HUES6 (cell line): Measurements from ENCODE around the gene SH2D4B.

Source experiments
- H3K27ac ChIP-seq: 2 replicates; pipeline ENCODE4 v1.7.0; 2013; ENCODE audit warnings: low read depth, mild to moderate bottlenecking, low read length, inconsistent platforms
- H3K27me3 ChIP-seq: 2 replicates; pipeline ENCODE4 v1.6.1; 2013; ENCODE audit warnings: low read length; ENCODE audit not compliant: control insufficient read depth, insufficient read depth
- H3K36me3 ChIP-seq: 2 replicates; pipeline ENCODE4 v1.6.1; 2013; ENCODE audit warnings: low read length; ENCODE audit not compliant: control insufficient read depth, insufficient read depth
- H3K4me1 ChIP-seq: 2 replicates; pipeline ENCODE4 v1.6.1; 2013; ENCODE audit warnings: low read length; ENCODE audit not compliant: control insufficient read depth, insufficient read depth
- H3K4me3 ChIP-seq: 2 replicates; pipeline ENCODE4 v1.5.1; 2013; ENCODE audit warnings: low read depth, low read length
- H3K9ac ChIP-seq: one replicate; pipeline ENCODE4 v1.6.1; 2013; ENCODE audit warnings: mild to moderate bottlenecking, low read length
- H3K9me3 ChIP-seq: 2 replicates; pipeline ENCODE4 v1.6.1; 2013; ENCODE audit warnings: low read depth, low read length; ENCODE audit not compliant: control insufficient read depth, insufficient read depth

Gene SH2D4B

GRCh38 chr10:80655898-80656297 lies 118.2 kb downstream of the SH2D4B start:
- H3K9ac ChIP-seq = no peak overlapping the region
- H3K27me3 ChIP-seq = no peaks in the 10 kb centered on the region
- H3K4me3 ChIP-seq = no peak overlapping the region
- peaks cover 32% of the 10 kb centered on the region for H3K9me3 ChIP-seq
- H3K4me1 ChIP-seq = no peaks in the 10 kb centered on the region
- H3K27ac ChIP-seq = no peak overlapping the region
- no peaks in the 10 kb centered on the region for H3K36me3 ChIP-seq

- H3K4me1 ChIP-seq = 0 out of 2 replicates have a peak, but pooled peaks cover 2% of the 10 kb centered on the region
- H3K9me3 ChIP-seq = peaks cover 30% of the 10 kb centered on the region
- H3K27ac ChIP-seq = no peak overlapping the region
- no peaks in the 10 kb centered on the region for H3K27me3 ChIP-seq
- no peaks in the 10 kb centered on the region for H3K36me3 ChIP-seq
- H3K4me3 ChIP-seq = no peak overlapping the region
- no peak overlapping the region for H3K9ac ChIP-seq
These were observed 120.4 kb downstream of the SH2D4B start for GRCh38 chr10:80658068-80658467.

- Histone ChIP-seq H3K9me3 (peaks cover 18% of the 10 kb centered on the region), H3K9ac (no peak overlapping the region), H3K4me1 (peaks cover 7% of the 10 kb centered on the region; the same call in 1 of the 2 replicates), H3K27me3 (no peaks in the 10 kb centered on the region), H3K27ac (no peak overlapping the region), H3K4me3 (no peak overlapping the region), H3K36me3 (no peaks in the 10 kb centered on the region)
These were observed 121.6 kb downstream of the SH2D4B start for GRCh38 chr10:80659289-80659688.

GRCh38 chr10:80660266-80660665 lies 122.6 kb downstream of the SH2D4B start:
- Histone ChIP-seq H3K4me1 (peaks cover 7% of the 10 kb centered on the region; the same call in 1 of the 2 replicates), H3K36me3 (no peaks in the 10 kb centered on the region), H3K4me3 (no peak overlapping the region), H3K27me3 (no peaks in the 10 kb centered on the region), H3K27ac (no peak overlapping the region), H3K9me3 (peaks cover 15% of the 10 kb centered on the region), H3K9ac (no peak overlapping the region)

GRCh38 chr10:80660736-80661135 lies 123.0 kb downstream of the SH2D4B start:
- H3K9ac ChIP-seq = no peak overlapping the region

GRCh38 chr10:80661526-80661925 lies 123.8 kb downstream of the SH2D4B start:
- Histone ChIP-seq H3K27ac (no peak overlapping the region), H3K4me1 (peaks cover 7% of the 10 kb centered on the region; the same call in 1 of the 2 replicates), H3K4me3 (no peak overlapping the region), H3K9me3 (peaks cover 7% of the 10 kb centered on the region), H3K27me3 (no peaks in the 10 kb centered on the region), H3K9ac (no peak overlapping the region), H3K36me3 (no peaks in the 10 kb centered on the region)

More at GRCh38 chr10:80660736-80661135, 123.0 kb downstream of the SH2D4B start:
- no peak overlapping the region for H3K4me3 ChIP-seq
- H3K27ac ChIP-seq = no peak overlapping the region
- peaks cover 7% of the 10 kb centered on the region; the same call in 1 of the 2 replicates for H3K4me1 ChIP-seq
- H3K27me3 ChIP-seq = no peaks in the 10 kb centered on the region
- peaks cover 12% of the 10 kb centered on the region for H3K9me3 ChIP-seq
- H3K36me3 ChIP-seq = no peaks in the 10 kb centered on the region

GRCh38 chr10:80662429-80663261 lies 124.9 kb downstream of the SH2D4B start:
- H3K4me1 ChIP-seq = peaks cover 7% of the 10 kb centered on the region; the same call in 1 of the 2 replicates
- H3K9ac ChIP-seq = no peak overlapping the region
- peak overlapping the region; percentile 45 for H3K4me3 ChIP-seq
- no peaks in the 10 kb centered on the region for H3K36me3 ChIP-seq
- H3K27me3 ChIP-seq = no peaks in the 10 kb centered on the region
- H3K9me3 ChIP-seq = no peaks in the 10 kb centered on the region
- no peak overlapping the region for H3K27ac ChIP-seq

GRCh38 chr10:80664071-80664680 lies 126.5 kb downstream of the SH2D4B start:
- H3K4me1 ChIP-seq = peaks cover 7% of the 10 kb centered on the region; the same call in 1 of the 2 replicates
- no peak overlapping the region for H3K4me3 ChIP-seq
- H3K27ac ChIP-seq = no peak overlapping the region
- H3K9me3 ChIP-seq = no peaks in the 10 kb centered on the region
- H3K9ac ChIP-seq = no peak overlapping the region
- H3K27me3 ChIP-seq = no peaks in the 10 kb centered on the region
- no peaks in the 10 kb centered on the region for H3K36me3 ChIP-seq

- Histone ChIP-seq H3K9ac (no peak overlapping the region), H3K9me3 (no peaks in the 10 kb centered on the region), H3K4me3 (no peak overlapping the region), H3K27ac (no peak overlapping the region), H3K36me3 (no peaks in the 10 kb centered on the region), H3K27me3 (no peaks in the 10 kb centered on the region), H3K4me1 (no peaks in the 10 kb centered on the region)
These were observed 131.8 kb downstream of the SH2D4B start for GRCh38 chr10:80669485-80669884.

- no peak overlapping the region for H3K4me3 ChIP-seq
- no peaks in the 10 kb centered on the region for H3K9me3 ChIP-seq
- H3K36me3 ChIP-seq = no peaks in the 10 kb centered on the region
- no peaks in the 10 kb centered on the region for H3K27me3 ChIP-seq
- H3K27ac ChIP-seq = no peak overlapping the region
- no peaks in the 10 kb centered on the region for H3K4me1 ChIP-seq
- H3K9ac ChIP-seq = no peak overlapping the region
These were observed 133.1 kb downstream of the SH2D4B start for GRCh38 chr10:80670774-80671173.

- Histone ChIP-seq H3K9ac (no peak overlapping the region), H3K27me3 (no peaks in the 10 kb centered on the region)
These were observed 134.1 kb downstream of the SH2D4B start for GRCh38 chr10:80671847-80672246.

More at GRCh38 chr10:80671847-80672246, 134.1 kb downstream of the SH2D4B start:
- Histone ChIP-seq H3K27ac (no peak overlapping the region), H3K36me3 (no peaks in the 10 kb centered on the region), H3K9me3 (peaks cover 3% of the 10 kb centered on the region; the same call in 1 of the 2 replicates), H3K4me1 (no peaks in the 10 kb centered on the region), H3K4me3 (no peak overlapping the region)
